ENCODE results near the gene CERS3. TPM values are rescaled to one million over a fixed set of nuclear protein-coding genes. Genes with fewer than 3 reads are reported as not detected.

Gene CERS3
- total and polyA plus RNA-seq, 4 donors, result 0.10 to 0.23 (median 0.12) TPM; not detected in 1

- Histone ChIP-seq H3K9me3 (ENCODE audit: control insufficient read depth in 4 of 4, insufficient read depth in 3 of 4, low read length in 3 of 4) (no peaks in the 10 kb centered on the region), H3K27me3 (ENCODE audit: control insufficient read depth in 3 of 3, insufficient read depth in 3 of 3, low read length in 2 of 3) (peaks cover 0 to 2% (median 0%) of the 10 kb centered on the region in 3 donors), H3K36me3 (ENCODE audit: control insufficient read depth in 4 of 4, insufficient read depth in 4 of 4, low read length in 4 of 4) (no peaks in the 10 kb centered on the region), H3K4me1 (ENCODE audit: control insufficient read depth in 5 of 5, insufficient read depth in 5 of 5, low read length in 5 of 5) (peaks cover 0 to 19% (median 5%) of the 10 kb centered on the region in 5 donors), H3K27ac (ENCODE audit: low read depth in 1 of 2, low read length in 1 of 2) (no peak overlapping the region), H3K4me3 (no peak overlapping the region), H3K9ac (ENCODE audit: insufficient read depth in 1 of 2, low read length in 2 of 2) (no peak overlapping the region)
- WGBS, 2 donors, result 43 to 64% methylated on average over 3 of the region's 3 CpGs
- TF ChIP-seq, protein P1, sequence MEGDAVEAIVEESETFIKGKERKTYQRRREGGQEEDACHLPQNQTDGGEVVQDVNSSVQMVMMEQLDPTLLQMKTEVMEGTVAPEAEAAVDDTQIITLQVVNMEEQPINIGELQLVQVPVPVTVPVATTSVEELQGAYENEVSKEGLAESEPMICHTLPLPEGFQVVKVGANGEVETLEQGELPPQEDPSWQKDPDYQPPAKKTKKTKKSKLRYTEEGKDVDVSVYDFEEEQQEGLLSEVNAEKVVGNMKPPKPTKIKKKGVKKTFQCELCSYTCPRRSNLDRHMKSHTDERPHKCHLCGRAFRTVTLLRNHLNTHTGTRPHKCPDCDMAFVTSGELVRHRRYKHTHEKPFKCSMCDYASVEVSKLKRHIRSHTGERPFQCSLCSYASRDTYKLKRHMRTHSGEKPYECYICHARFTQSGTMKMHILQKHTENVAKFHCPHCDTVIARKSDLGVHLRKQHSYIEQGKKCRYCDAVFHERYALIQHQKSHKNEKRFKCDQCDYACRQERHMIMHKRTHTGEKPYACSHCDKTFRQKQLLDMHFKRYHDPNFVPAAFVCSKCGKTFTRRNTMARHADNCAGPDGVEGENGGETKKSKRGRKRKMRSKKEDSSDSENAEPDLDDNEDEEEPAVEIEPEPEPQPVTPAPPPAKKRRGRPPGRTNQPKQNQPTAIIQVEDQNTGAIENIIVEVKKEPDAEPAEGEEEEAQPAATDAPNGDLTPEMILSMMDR (IDR thresholded peaks at IDR 0.05; ENCODE audit: control extremely low read depth, extremely low read depth), result no peak
- no peak for DNase-seq
- ATAC-seq (ENCODE audit: insufficient read depth, low FRiP score), result no peak
These were observed 175.3 kb downstream of the CERS3 start for GRCh38 chr15:100353449-100353848.

DNA sequence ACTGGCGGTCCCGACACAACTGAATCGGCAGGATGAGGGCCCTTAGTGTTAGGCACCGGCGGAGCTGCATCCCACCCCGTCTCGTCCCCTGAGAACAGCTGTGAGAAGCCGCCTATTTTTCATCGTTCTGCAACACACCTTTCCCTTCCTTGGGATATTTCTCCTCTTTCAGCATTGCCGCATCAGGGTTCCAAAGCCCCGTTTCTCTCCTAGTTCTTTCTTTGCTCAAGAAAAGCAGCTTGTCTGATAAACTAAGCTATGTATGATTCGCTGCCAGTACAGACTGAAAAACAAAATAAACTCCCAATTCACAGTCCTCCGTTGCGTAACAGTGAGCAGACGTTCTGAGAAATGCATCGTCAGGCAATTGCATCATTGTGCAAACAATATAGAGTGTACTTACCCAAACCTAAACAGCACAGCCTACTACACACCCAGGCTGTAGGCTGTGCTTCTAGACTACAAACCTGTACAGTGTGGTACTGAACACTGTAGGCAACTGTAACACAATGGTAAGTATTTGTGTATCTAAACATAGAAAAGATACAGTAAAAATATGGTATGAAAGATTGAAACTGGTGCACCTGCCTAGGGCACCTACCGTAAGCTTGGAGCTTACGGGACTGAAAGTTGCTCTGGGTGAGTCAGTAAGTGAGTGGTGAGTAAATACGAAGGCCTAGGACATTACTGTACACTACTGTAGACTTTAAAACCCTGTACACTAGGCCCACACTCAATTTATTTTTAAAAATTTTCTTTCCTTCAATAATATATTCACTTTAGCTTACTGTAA is 178.1 kb downstream of the CERS3 start:
- ATAC-seq (ENCODE audit: insufficient read depth, low FRiP score) (peak; percentile 60), DNase-seq (peak; percentile 73 to 97 (median 95))
- Histone ChIP-seq H3K36me3 (ENCODE audit: control insufficient read depth in 4 of 4, insufficient read depth in 4 of 4, low read length in 4 of 4) (no peaks in the 10 kb centered on the region), H3K4me1 (ENCODE audit: control insufficient read depth in 5 of 5, insufficient read depth in 5 of 5, low read length in 5 of 5) (peaks cover 0 to 19% (median 5%) of the 10 kb centered on the region in 5 donors), H3K4me3 (no peak overlapping the region), H3K9ac (ENCODE audit: insufficient read depth in 1 of 2, low read length in 2 of 2) (peak overlapping the region in 1 of 2 donors; percentile 52), H3K9me3 (ENCODE audit: control insufficient read depth in 4 of 4, insufficient read depth in 3 of 4, low read length in 3 of 4) (no peaks in the 10 kb centered on the region), H3K27me3 (ENCODE audit: control insufficient read depth in 3 of 3, insufficient read depth in 3 of 3, low read length in 2 of 3) (peaks cover 0 to 2% (median 0%) of the 10 kb centered on the region in 3 donors), H3K27ac (ENCODE audit: low read depth in 1 of 2, low read length in 1 of 2) (peak overlapping the region in 1 of 2 donors; percentile 98)
- TF ChIP-seq, protein P1 (IDR thresholded peaks at IDR 0.05; ENCODE audit: control extremely low read depth, extremely low read depth), result no peak
- WGBS, 2 donors, result 35 to 41% methylated on average over 19 of the region's 19 CpGs

Small RNAs within 50 kb of the gene (small RNA-seq; reads per million reads assigned to genes)
- gene RNU6-181P (ENCODE audit: low replicate concordance), result not detected
- not detected for gene RNU6-322P (ENCODE audit: low replicate concordance)

Other genes with a start within 250 kb of the CERS3 start
- 1 to 10 TPM; 2.7 to 6.6 TPM for gene ADAMTS17, start 187.0 kb downstream of the CERS3 start, total RNA-seq
- 1 to 10 TPM in 1 of 2 donors, under 1 TPM in 1; 0.47 to 1.6 TPM for gene ADAMTS17, start 187.0 kb downstream of the CERS3 start, polyA plus RNA-seq
- 10 to 100 TPM; 14.4 to 24.1 TPM for gene LINS1, start 73.2 kb upstream of the CERS3 start, total RNA-seq
- 1 to 10 TPM; 8.0 to 9.3 TPM for gene LINS1, start 73.2 kb upstream of the CERS3 start, polyA plus RNA-seq
- gene ASB7, start 73.6 kb upstream of the CERS3 start, total RNA-seq, result 10 to 100 TPM; 15.3 to 18.3 TPM
- 1 to 10 TPM; 3.3 to 6.5 TPM for gene ASB7, start 73.6 kb upstream of the CERS3 start, polyA plus RNA-seq

Data from lung (tissue), 13 donors.